Gastroesophageal sphincter (tissue), 4 donors: Measurements from ENCODE around the gene CRYGN. TPM values are rescaled to one million over a fixed set of nuclear protein-coding genes. Genes with fewer than 3 reads are reported as not detected.

Experiments
- ATAC-seq: fragments of 150-250 bp; one replicate; pipeline ENCODE4 v1.9.1; 2016; ENCODE audit warnings: mild to moderate bottlenecking, moderate library complexity
- H3K27ac ChIP-seq, 4 donors: fragments of 200-600 bp; sonication (generic) in 3 of 4; 1 replicate in 3 of 4; 2 replicates in 1 of 4; pipeline ENCODE4 v1.5.1; 2016 to 2019
- H3K27me3 ChIP-seq: fragments of 200-600 bp; sonication (generic); one replicate; pipeline ENCODE4 v1.5.1; 2019
- H3K36me3 ChIP-seq, 2 donors: fragments of 200-600 bp; sonication (generic); one replicate each; pipeline ENCODE4 v1.5.1; 2019; ENCODE audit warnings: control low read depth in 1 of 2
- H3K4me1 ChIP-seq, 3 donors: fragments of 200-600 bp; sonication (generic); 1 replicate in 2 of 3; 2 replicates in 1 of 3; pipeline ENCODE4 v1.5.1; 2016 to 2019; ENCODE audit warnings: control low read depth in 2 of 3
- H3K4me3 ChIP-seq, 2 donors: fragments of 200-600 bp; sonication (generic); one replicate each; pipeline ENCODE4 v1.5.1; 2019; ENCODE audit warnings: mild to moderate bottlenecking in 1 of 2, moderate library complexity in 1 of 2
- H3K9me3 ChIP-seq, 3 donors: fragments of 200-600 bp; sonication (generic); one replicate each; pipeline ENCODE4 v1.5.1; 2017 to 2019; ENCODE audit warnings: control low read depth in 2 of 3
- EP300 ChIP-seq: sonication (generic); formaldehyde crosslinking; IDR thresholded peaks from one replicate; pipeline ENCODE4 v1.6.1; 2017; ENCODE audit warnings: antibody characterized with exemption, mild to moderate bottlenecking
- POLR2A ChIP-seq, 2 donors: fragments of 450-650 bp; IDR thresholded peaks; one replicate each; pipeline ENCODE4 v1.6.1; 2017; ENCODE audit warnings: antibody characterized with exemption in 2 of 2, mild to moderate bottlenecking in 2 of 2, moderate library complexity in 1 of 2
- POLR2AphosphoS5 ChIP-seq: sonication (generic); formaldehyde crosslinking; IDR thresholded peaks from one replicate; pipeline ENCODE4 v1.6.1; 2017; ENCODE audit warnings: antibody characterized with exemption
- WGBS, 2 donors: methylation state at CpG; one replicate each; pipeline ENCODE4 v1.1.5; 2018; ENCODE audit warnings: low coverage in 1 of 2; 5-methylcytosine and 5-hydroxymethylcytosine counted together
- total RNA-seq, 4 donors: library from RNA; depleted of rRNA; stranded (reverse); fragments of >200 nt; gene quantifications; one replicate each; pipeline ENCODE4 v1.1.0, GENCODE V29; 2016
- TF ChIP-seq, protein P1 (sequence below), 4 experiments: fragments of 200-600 bp in 2 of 4; fragments of 450-650 bp in 2 of 4; sonication (generic) in 1 of 4; IDR thresholded peaks; one replicate each; pipeline ENCODE4 v1.5.1; 2017 to 2019; ENCODE audit warnings: antibody characterized with exemption in 4 of 4, mild to moderate bottlenecking in 2 of 4, moderate library complexity in 2 of 4

CRYGN gene
- total RNA-seq, 4 donors from 2014 or later: 0.27 to 4.4 TPM; not detected in 2

DNA sequence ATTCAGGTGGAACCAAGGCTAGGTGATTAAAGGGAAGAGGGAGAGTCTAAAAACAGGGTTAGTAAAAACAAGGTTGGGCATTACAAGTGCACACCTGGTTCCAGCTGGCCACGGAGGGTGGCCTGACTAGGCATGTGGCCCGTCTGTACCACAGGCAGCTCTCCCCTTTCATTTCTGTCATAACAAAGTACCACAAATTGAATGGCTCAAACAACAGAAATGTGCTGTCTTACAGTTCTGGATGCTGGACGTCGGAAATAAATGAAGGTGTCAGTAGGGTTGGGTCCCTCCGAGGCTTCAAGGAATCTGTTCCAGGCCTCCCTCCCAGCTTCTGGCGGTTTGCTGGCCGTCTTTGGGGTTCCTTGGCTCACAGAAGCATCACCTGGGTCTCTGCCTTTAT lies 16.7 kb downstream of the CRYGN start:
- ATAC-seq: no peak
- H3K4me3 ChIP-seq: no peak overlapping the region
- no peaks in the 10 kb centered on the region for H3K36me3 ChIP-seq
- TF ChIP-seq, protein P1, sequence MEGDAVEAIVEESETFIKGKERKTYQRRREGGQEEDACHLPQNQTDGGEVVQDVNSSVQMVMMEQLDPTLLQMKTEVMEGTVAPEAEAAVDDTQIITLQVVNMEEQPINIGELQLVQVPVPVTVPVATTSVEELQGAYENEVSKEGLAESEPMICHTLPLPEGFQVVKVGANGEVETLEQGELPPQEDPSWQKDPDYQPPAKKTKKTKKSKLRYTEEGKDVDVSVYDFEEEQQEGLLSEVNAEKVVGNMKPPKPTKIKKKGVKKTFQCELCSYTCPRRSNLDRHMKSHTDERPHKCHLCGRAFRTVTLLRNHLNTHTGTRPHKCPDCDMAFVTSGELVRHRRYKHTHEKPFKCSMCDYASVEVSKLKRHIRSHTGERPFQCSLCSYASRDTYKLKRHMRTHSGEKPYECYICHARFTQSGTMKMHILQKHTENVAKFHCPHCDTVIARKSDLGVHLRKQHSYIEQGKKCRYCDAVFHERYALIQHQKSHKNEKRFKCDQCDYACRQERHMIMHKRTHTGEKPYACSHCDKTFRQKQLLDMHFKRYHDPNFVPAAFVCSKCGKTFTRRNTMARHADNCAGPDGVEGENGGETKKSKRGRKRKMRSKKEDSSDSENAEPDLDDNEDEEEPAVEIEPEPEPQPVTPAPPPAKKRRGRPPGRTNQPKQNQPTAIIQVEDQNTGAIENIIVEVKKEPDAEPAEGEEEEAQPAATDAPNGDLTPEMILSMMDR (IDR thresholded peaks at IDR 0.05): no peak
- TF ChIP-seq POLR2AphosphoS5 (no peak), EP300 (no peak), POLR2A (IDR thresholded peaks at IDR 0.05) (no peak)
- peaks cover 0 to 25% (median 0%) of the 10 kb centered on the region in 3 donors for H3K9me3 ChIP-seq
- H3K27me3 ChIP-seq: no peaks in the 10 kb centered on the region
- 70 to 73% methylated on average over 5 to 7 of the region's 7 CpGs for WGBS, 2 donors
- peaks cover 0 to 23% (median 0%) of the 10 kb centered on the region in 3 donors for H3K4me1 ChIP-seq
- no peak overlapping the region for H3K27ac ChIP-seq

GRCh38 chr7:151422212-151422611 lies 17.7 kb downstream of the CRYGN start:
- no peak for ATAC-seq
- Histone ChIP-seq H3K27me3 (no peaks in the 10 kb centered on the region), H3K4me1 (peaks cover 0 to 18% (median 0%) of the 10 kb centered on the region in 3 donors), H3K27ac (no peak overlapping the region), H3K4me3 (no peak overlapping the region), H3K36me3 (no peaks in the 10 kb centered on the region), H3K9me3 (peaks cover 0 to 25% (median 0%) of the 10 kb centered on the region in 3 donors)
- TF ChIP-seq POLR2AphosphoS5: no peak
- WGBS, 2 donors: 73 to 78% methylated on average over 5 of the region's 5 CpGs

GRCh38 chr7:151420144-151420543 lies 19.8 kb downstream of the CRYGN start:
- no peak for TF ChIP-seq POLR2AphosphoS5
- TF ChIP-seq EP300: no peak
- TF ChIP-seq POLR2A (IDR thresholded peaks at IDR 0.05): no peak
- TF ChIP-seq, protein P1 (IDR thresholded peaks at IDR 0.05): no peak
- no peak overlapping the region for H3K27ac ChIP-seq

GRCh38 chr7:151416941-151417315 lies 23.0 kb downstream of the CRYGN start:
- WGBS, 2 donors: 47 to 56% methylated on average over 7 to 11 of the region's 11 CpGs
- no peak for TF ChIP-seq POLR2A (IDR thresholded peaks at IDR 0.05)
- Histone ChIP-seq H3K27me3 (peaks cover 14% of the 10 kb centered on the region), H3K9me3 (peaks cover 0 to 17% (median 0%) of the 10 kb centered on the region in 3 donors), H3K36me3 (no peaks in the 10 kb centered on the region), H3K4me1 (no peaks in the 10 kb centered on the region), H3K4me3 (no peak overlapping the region), H3K27ac (no peak overlapping the region)
- peak; percentile 22 for ATAC-seq

More at GRCh38 chr7:151420144-151420543, 19.8 kb downstream of the CRYGN start:
- H3K27me3 ChIP-seq: peaks cover 6% of the 10 kb centered on the region
- WGBS, 2 donors: 89 to 90% methylated on average over 3 to 5 of the region's 5 CpGs
- H3K4me1 ChIP-seq: no peaks in the 10 kb centered on the region
- H3K4me3 ChIP-seq: no peak overlapping the region
- no peaks in the 10 kb centered on the region for H3K36me3 ChIP-seq
- ATAC-seq: no peak
- H3K9me3 ChIP-seq: peaks cover 0 to 25% (median 0%) of the 10 kb centered on the region in 3 donors

DNA sequence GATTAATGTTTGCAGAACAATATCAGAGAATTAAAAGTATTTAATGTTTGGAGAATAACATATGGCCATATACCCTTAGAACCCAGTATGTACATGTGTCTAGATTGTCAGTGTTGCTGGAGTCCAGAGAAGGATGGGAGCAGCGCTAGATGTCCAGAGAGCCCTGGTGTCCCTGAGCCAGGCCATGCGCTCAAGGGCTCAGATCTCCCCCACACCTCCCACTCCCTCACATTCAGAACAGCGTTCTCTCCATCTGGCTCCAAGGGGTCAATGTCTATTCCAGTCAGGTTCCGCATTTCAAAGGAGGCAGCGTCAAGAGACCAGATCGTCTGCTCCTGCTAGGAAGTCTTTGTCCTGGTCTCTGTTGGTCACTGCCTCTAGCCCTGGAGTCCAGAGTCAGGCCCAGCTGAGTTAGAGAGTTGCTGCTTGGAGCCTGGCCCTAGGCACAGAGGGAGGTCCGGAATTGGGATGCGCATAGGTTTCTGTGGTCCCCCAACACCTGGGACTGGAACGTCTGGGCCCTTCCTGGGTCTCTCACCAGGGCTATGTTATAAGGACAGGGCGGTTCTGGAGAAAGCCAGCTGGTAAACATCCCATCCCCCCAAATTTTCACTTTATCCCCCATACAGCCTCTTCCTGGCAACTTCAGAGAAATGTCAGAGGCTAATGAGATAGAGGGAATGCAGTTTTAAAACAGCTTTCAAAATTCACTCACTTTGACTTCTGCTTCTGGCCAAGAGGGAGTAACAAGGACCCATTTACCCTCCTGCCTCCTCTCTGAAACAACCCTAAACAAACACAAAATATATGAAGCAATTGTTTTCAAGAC lies 23.6 kb downstream of the CRYGN start:
- no peaks in the 10 kb centered on the region for H3K4me1 ChIP-seq
- TF ChIP-seq POLR2AphosphoS5: no peak
- TF ChIP-seq EP300: no peak
- TF ChIP-seq, protein P1 (IDR thresholded peaks at IDR 0.05): no peak
- no peak for TF ChIP-seq POLR2A (IDR thresholded peaks at IDR 0.05)
- peaks cover 20% of the 10 kb centered on the region for H3K27me3 ChIP-seq
- H3K4me3 ChIP-seq: no peak overlapping the region
- H3K9me3 ChIP-seq: peaks cover 0 to 14% (median 0%) of the 10 kb centered on the region in 3 donors
- H3K36me3 ChIP-seq: no peaks in the 10 kb centered on the region
- WGBS, 2 donors: 89% methylated on average over 3 of the region's 10 CpGs; no CpG with 5 or more reads in 1 of the 2 donors
- H3K27ac ChIP-seq: no peak overlapping the region
- peak; percentile 22 for ATAC-seq
